Ovary (tissue), 3 donors: ENCODE data around the gene ALLC.

Experiments
- EP300 ChIP-seq: sonication (generic); formaldehyde crosslinking; IDR thresholded peaks from one replicate; pipeline ENCODE4 v1.6.1; 2017; ENCODE audit warnings: antibody characterized with exemption
- POLR2A ChIP-seq: fragments of 450-650 bp; IDR thresholded peaks from one replicate; pipeline ENCODE4 v1.6.1; 2017; ENCODE audit warnings: antibody characterized with exemption, mild to moderate bottlenecking, moderate library complexity
- TF ChIP-seq, protein P1 (sequence below), 3 donors: fragments of 450-650 bp in 2 of 3; fragments of 200-600 bp in 1 of 3; IDR thresholded peaks; one replicate each; pipeline versions ENCODE4 v1.5.1 to v1.8.0; 2016 to 2022; ENCODE audit warnings: antibody characterized with exemption in 3 of 3, mild to moderate bottlenecking in 1 of 3
- donor health status: DM: no; HTN: no; CAD: no.

DNA sequence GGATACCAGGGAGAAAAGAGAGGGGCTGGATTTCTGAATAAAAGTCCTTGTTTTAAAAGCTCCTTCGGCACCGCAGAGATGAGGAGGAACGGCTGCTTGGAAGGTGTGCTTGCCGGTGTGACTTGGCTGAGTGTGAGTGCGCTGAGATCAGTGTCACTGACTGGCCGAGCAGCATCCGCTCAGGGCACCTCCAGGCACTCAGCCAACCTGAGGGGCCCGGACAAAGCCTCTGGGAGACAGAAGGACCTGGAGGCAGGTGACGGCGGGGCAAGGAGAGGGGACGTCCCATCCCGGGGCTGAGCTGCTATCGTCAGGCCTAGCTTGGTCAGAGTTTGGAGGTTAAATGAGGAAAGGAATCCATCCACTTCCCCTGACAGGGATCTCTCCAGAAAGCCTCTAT, 16.8 kb upstream of the ALLC start:
- TF ChIP-seq, protein P1, sequence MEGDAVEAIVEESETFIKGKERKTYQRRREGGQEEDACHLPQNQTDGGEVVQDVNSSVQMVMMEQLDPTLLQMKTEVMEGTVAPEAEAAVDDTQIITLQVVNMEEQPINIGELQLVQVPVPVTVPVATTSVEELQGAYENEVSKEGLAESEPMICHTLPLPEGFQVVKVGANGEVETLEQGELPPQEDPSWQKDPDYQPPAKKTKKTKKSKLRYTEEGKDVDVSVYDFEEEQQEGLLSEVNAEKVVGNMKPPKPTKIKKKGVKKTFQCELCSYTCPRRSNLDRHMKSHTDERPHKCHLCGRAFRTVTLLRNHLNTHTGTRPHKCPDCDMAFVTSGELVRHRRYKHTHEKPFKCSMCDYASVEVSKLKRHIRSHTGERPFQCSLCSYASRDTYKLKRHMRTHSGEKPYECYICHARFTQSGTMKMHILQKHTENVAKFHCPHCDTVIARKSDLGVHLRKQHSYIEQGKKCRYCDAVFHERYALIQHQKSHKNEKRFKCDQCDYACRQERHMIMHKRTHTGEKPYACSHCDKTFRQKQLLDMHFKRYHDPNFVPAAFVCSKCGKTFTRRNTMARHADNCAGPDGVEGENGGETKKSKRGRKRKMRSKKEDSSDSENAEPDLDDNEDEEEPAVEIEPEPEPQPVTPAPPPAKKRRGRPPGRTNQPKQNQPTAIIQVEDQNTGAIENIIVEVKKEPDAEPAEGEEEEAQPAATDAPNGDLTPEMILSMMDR (IDR thresholded peaks at IDR 0.05) = no peak
- no peak for TF ChIP-seq POLR2A
- no peak for TF ChIP-seq EP300
